WTC11 (cell line): Measurements from ENCODE around the gene ANTXR1. TPM values are rescaled to one million over a fixed set of nuclear protein-coding genes. Genes with fewer than 3 reads are reported as not detected.

Experiments used
- ATAC-seq: fragments of 200-7000 bp; cut with Tn5 transposase; 2 replicates; pipeline ENCODE4 v1.10.0; 2021; ENCODE audit warnings: mild to moderate bottlenecking, moderate library complexity
- CTCF ChIA-PET: fragments of 300-600 bp; sonication (Branson Sonifier 250); formaldehyde crosslinking; loops from one replicate; lab custom pipeline; 2021; ENCODE audit warnings: antibody characterized with exemption; lab: Charles Lee
- POLR2A ChIA-PET: fragments of 350-600 bp; sonication (Branson Sonifier 250); formaldehyde crosslinking; loops from one replicate; lab custom pipeline; 2021; ENCODE audit warnings: antibody characterized with exemption; lab: Charles Lee
- DNase-seq: peaks from one replicate; pipeline ENCODE4 v3.0.0; 2021; ENCODE audit warnings: low spot score
- H3K27ac Mint-ChIP-seq: 2 replicates; pipeline ENCODE4 v1.8.0; 2021; ENCODE audit warnings: mixed read lengths
- H3K27me3 Mint-ChIP-seq: 2 replicates; pipeline ENCODE4 v1.8.0; 2021; ENCODE audit warnings: low read depth, mild to moderate bottlenecking, moderate library complexity, mixed read lengths
- H3K36me3 Mint-ChIP-seq: 2 replicates; pipeline ENCODE4 v1.8.0; 2021; ENCODE audit warnings: mixed read lengths
- H3K4me1 Mint-ChIP-seq: 2 replicates; pipeline ENCODE4 v1.8.0; 2022; ENCODE audit warnings: mixed read lengths
- H3K4me3 Mint-ChIP-seq: 2 replicates; pipeline ENCODE4 v1.8.0; 2021; ENCODE audit warnings: mild to moderate bottlenecking, moderate library complexity, mixed read lengths
- H3K9me3 Mint-ChIP-seq: 2 replicates; pipeline ENCODE4 v1.8.0; 2021; ENCODE audit warnings: mixed read lengths
- ATF1 ChIP-seq: sonication (generic); formaldehyde crosslinking; IDR thresholded peaks from 2 replicates; pipeline ENCODE4 v1.8.1; 2023; ENCODE audit warnings: mild to moderate bottlenecking, moderate library complexity, missing genetic modification reagents
- CREM ChIP-seq: sonication (generic); formaldehyde crosslinking; IDR thresholded peaks from 2 replicates; pipeline ENCODE4 v1.8.1; 2022; ENCODE audit warnings: mild to moderate bottlenecking, missing genetic modification reagents, moderate library complexity
- EMX1 ChIP-seq: fragments of 250-450 bp; sonication (Bioruptor Pico); IDR thresholded peaks from 2 replicates; pipeline ENCODE4 v1.8.0; 2021; ENCODE audit warnings: mild to moderate bottlenecking
- ERG ChIP-seq: fragments of 250-450 bp; sonication (Bioruptor Pico); IDR thresholded peaks from 2 replicates; pipeline ENCODE4 v1.8.0; 2021; ENCODE audit warnings: mild to moderate bottlenecking
- GABPB1 ChIP-seq: sonication (generic); formaldehyde crosslinking; IDR thresholded peaks from 2 replicates; pipeline ENCODE4 v1.8.1; 2023; ENCODE audit warnings: mild to moderate bottlenecking, missing genetic modification reagents
- IRF2 ChIP-seq: sonication (generic); formaldehyde crosslinking; IDR thresholded peaks from 2 replicates; pipeline ENCODE4 v1.8.0; 2022; ENCODE audit warnings: low read depth, missing genetic modification reagents, borderline replicate concordance
- JUN ChIP-seq: sonication (generic); formaldehyde crosslinking; IDR thresholded peaks from 2 replicates; pipeline ENCODE4 v1.8.0; 2023; ENCODE audit warnings: mild to moderate bottlenecking, missing genetic modification reagents
- KAT7 ChIP-seq: sonication (generic); formaldehyde crosslinking; IDR thresholded peaks from 2 replicates; pipeline ENCODE4 v1.8.1; 2023; ENCODE audit warnings: missing genetic modification reagents, mild to moderate bottlenecking, borderline replicate concordance
- NFATC4 ChIP-seq: fragments of 250-450 bp; sonication (Bioruptor Pico); IDR thresholded peaks from 2 replicates; pipeline ENCODE4 v1.9.0; 2021; ENCODE audit warnings: mild to moderate bottlenecking
- NR1H2 ChIP-seq: sonication (generic); formaldehyde crosslinking; IDR thresholded peaks from 2 replicates; pipeline ENCODE4 v1.9.0; 2021; ENCODE audit warnings: mild to moderate bottlenecking, moderate library complexity, missing genetic modification reagents
- NR2C2 ChIP-seq: sonication (generic); formaldehyde crosslinking; IDR thresholded peaks from 2 replicates; pipeline ENCODE4 v1.8.0; 2022; ENCODE audit warnings: mild to moderate bottlenecking, missing genetic modification reagents
- PRRX2 ChIP-seq: fragments of 250-450 bp; sonication (Bioruptor Pico); IDR thresholded peaks from 2 replicates; pipeline ENCODE4 v1.8.0; 2021; ENCODE audit warnings: mild to moderate bottlenecking
- RELA ChIP-seq: sonication (generic); formaldehyde crosslinking; IDR thresholded peaks from 2 replicates; pipeline ENCODE4 v1.8.1; 2022; ENCODE audit warnings: missing genetic modification reagents, mild to moderate bottlenecking, borderline replicate concordance
- SMAD4 ChIP-seq: sonication (generic); formaldehyde crosslinking; IDR thresholded peaks from 2 replicates; pipeline ENCODE4 v1.8.0; 2022; ENCODE audit warnings: mild to moderate bottlenecking, missing genetic modification reagents
- SOX15 ChIP-seq: fragments of 250-450 bp; sonication (Bioruptor Pico); IDR thresholded peaks from 2 replicates; pipeline ENCODE4 v1.9.0; 2021; ENCODE audit warnings: mild to moderate bottlenecking
- TEAD1 ChIP-seq: sonication (generic); formaldehyde crosslinking; IDR thresholded peaks from 2 replicates; pipeline ENCODE4 v1.8.0; 2022; ENCODE audit warnings: mild to moderate bottlenecking, missing genetic modification reagents
- TEAD4 ChIP-seq: sonication (generic); formaldehyde crosslinking; IDR thresholded peaks from 2 replicates; pipeline ENCODE4 v1.8.0; 2022; ENCODE audit warnings: mild to moderate bottlenecking, missing genetic modification reagents
- ZNF138 ChIP-seq: sonication (generic); formaldehyde crosslinking; conservative IDR thresholded peaks from 2 replicates; pipeline ENCODE4 v1.8.1; 2022; ENCODE audit warnings: mild to moderate bottlenecking, moderate library complexity, missing genetic modification reagents
- ZNF263 ChIP-seq: sonication (generic); formaldehyde crosslinking; IDR thresholded peaks from 2 replicates; pipeline ENCODE4 v1.8.1; 2022; ENCODE audit warnings: low read depth, mild to moderate bottlenecking, moderate library complexity, missing genetic modification reagents
- ZNF396 ChIP-seq: fragments of 250-450 bp; sonication (Bioruptor Pico); IDR thresholded peaks from 2 replicates; pipeline ENCODE4 v1.8.0; 2021; ENCODE audit warnings: mild to moderate bottlenecking, moderate library complexity, borderline replicate concordance
- total RNA-seq: library from RNA; stranded (reverse); gene quantifications from 3 replicates; pipeline ENCODE4 v1.2.3, GENCODE V29; 2021
- TF ChIP-seq, protein P1 (sequence below): fragments of 250-450 bp; sonication (Bioruptor Pico); IDR thresholded peaks from 2 replicates; pipeline ENCODE4 v1.9.0; 2021; ENCODE audit warnings: mild to moderate bottlenecking, borderline replicate concordance
- TF ChIP-seq, protein P2 (sequence below): sonication (generic); formaldehyde crosslinking; IDR thresholded peaks from 2 replicates; pipeline ENCODE4 v1.8.1; 2023; ENCODE audit warnings: mild to moderate bottlenecking, missing genetic modification reagents
- TF ChIP-seq, protein P3 (sequence below): fragments of 250-450 bp; sonication (Bioruptor Pico); IDR thresholded peaks from 2 replicates; pipeline ENCODE4 v1.9.0; 2021; ENCODE audit warnings: mild to moderate bottlenecking
- TF ChIP-seq, protein P4 (sequence below): sonication (generic); formaldehyde crosslinking; IDR thresholded peaks from 2 replicates; pipeline ENCODE4 v1.8.1; 2023; ENCODE audit warnings: mild to moderate bottlenecking, missing genetic modification reagents
- TF ChIP-seq, protein P5 (sequence below): sonication (generic); formaldehyde crosslinking; IDR thresholded peaks from 2 replicates; pipeline ENCODE4 v1.8.1; 2023; ENCODE audit warnings: mild to moderate bottlenecking, moderate library complexity, missing genetic modification reagents

ANTXR1 gene
- total RNA-seq, 1 experiment from 2014 or later = 30.0 TPM

GRCh38 chr2:69123182-69123581 lies 110.2 kb downstream of the ANTXR1 start (continued):
- TF ChIP-seq PRRX2 = no peak
- TF ChIP-seq CREM = no peak
- no peak for TF ChIP-seq ZNF396 (CRISPR knock-in tag)

- Mint-ChIP-seq H3K27me3 (no peaks in the 10 kb centered on the region), H3K27ac (no peak overlapping the region), H3K4me1 (peaks cover 14% of the 10 kb centered on the region), H3K9me3 (no peaks in the 10 kb centered on the region), H3K4me3 (no peak overlapping the region), H3K36me3 (peaks cover 5% of the 10 kb centered on the region; the same call in 1 of the 2 replicates)
- TF ChIP-seq IRF2 = no peak
- no peak for TF ChIP-seq NR1H2 (CRISPR knock-in tag)
- no peak for TF ChIP-seq JUN
- no peak for TF ChIP-seq TEAD4 (CRISPR knock-in tag)
- TF ChIP-seq TEAD1 (CRISPR knock-in tag) = no peak
- TF ChIP-seq KAT7 (CRISPR knock-in tag) = no peak
- TF ChIP-seq ATF1 (CRISPR knock-in tag) = no peak
- TF ChIP-seq, protein P1, sequence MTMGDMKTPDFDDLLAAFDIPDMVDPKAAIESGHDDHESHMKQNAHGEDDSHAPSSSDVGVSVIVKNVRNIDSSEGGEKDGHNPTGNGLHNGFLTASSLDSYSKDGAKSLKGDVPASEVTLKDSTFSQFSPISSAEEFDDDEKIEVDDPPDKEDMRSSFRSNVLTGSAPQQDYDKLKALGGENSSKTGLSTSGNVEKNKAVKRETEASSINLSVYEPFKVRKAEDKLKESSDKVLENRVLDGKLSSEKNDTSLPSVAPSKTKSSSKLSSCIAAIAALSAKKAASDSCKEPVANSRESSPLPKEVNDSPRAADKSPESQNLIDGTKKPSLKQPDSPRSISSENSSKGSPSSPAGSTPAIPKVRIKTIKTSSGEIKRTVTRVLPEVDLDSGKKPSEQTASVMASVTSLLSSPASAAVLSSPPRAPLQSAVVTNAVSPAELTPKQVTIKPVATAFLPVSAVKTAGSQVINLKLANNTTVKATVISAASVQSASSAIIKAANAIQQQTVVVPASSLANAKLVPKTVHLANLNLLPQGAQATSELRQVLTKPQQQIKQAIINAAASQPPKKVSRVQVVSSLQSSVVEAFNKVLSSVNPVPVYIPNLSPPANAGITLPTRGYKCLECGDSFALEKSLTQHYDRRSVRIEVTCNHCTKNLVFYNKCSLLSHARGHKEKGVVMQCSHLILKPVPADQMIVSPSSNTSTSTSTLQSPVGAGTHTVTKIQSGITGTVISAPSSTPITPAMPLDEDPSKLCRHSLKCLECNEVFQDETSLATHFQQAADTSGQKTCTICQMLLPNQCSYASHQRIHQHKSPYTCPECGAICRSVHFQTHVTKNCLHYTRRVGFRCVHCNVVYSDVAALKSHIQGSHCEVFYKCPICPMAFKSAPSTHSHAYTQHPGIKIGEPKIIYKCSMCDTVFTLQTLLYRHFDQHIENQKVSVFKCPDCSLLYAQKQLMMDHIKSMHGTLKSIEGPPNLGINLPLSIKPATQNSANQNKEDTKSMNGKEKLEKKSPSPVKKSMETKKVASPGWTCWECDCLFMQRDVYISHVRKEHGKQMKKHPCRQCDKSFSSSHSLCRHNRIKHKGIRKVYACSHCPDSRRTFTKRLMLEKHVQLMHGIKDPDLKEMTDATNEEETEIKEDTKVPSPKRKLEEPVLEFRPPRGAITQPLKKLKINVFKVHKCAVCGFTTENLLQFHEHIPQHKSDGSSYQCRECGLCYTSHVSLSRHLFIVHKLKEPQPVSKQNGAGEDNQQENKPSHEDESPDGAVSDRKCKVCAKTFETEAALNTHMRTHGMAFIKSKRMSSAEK = no peak
- no peak for TF ChIP-seq SOX15 (CRISPR knock-in tag)
- no peak for TF ChIP-seq CREM
- TF ChIP-seq SMAD4 (CRISPR knock-in tag) = no peak
- no peak for TF ChIP-seq ZNF396 (CRISPR knock-in tag)
- TF ChIP-seq ZNF138 (CRISPR knock-in tag) = no peak
- TF ChIP-seq, protein P2, sequence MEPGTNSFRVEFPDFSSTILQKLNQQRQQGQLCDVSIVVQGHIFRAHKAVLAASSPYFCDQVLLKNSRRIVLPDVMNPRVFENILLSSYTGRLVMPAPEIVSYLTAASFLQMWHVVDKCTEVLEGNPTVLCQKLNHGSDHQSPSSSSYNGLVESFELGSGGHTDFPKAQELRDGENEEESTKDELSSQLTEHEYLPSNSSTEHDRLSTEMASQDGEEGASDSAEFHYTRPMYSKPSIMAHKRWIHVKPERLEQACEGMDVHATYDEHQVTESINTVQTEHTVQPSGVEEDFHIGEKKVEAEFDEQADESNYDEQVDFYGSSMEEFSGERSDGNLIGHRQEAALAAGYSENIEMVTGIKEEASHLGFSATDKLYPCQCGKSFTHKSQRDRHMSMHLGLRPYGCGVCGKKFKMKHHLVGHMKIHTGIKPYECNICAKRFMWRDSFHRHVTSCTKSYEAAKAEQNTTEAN (CRISPR knock-in tag) = no peak
- TF ChIP-seq NFATC4 = no peak
- no peak for TF ChIP-seq RELA (CRISPR knock-in tag)
- POLR2A ChIA-PET = no interaction called here
- no peak for DNase-seq
- CTCF ChIA-PET = no interaction called here
- ATAC-seq = no peak
These were observed 111.4 kb downstream of the ANTXR1 start for GRCh38 chr2:69124343-69124742.

- peaks cover 5% of the 10 kb centered on the region; the same call in 1 of the 2 replicates for H3K36me3 Mint-ChIP-seq
- ChIA-PET CTCF (no interaction called here), POLR2A (no interaction called here)
- no peak overlapping the region for H3K4me3 Mint-ChIP-seq
- no peaks in the 10 kb centered on the region for H3K27me3 Mint-ChIP-seq
- ATAC-seq (no peak), DNase-seq (no peak)
- H3K9me3 Mint-ChIP-seq = no peaks in the 10 kb centered on the region
- peaks cover 6% of the 10 kb centered on the region for H3K4me1 Mint-ChIP-seq
- H3K27ac Mint-ChIP-seq = no peak overlapping the region
- TF ChIP-seq GABPB1 (CRISPR knock-in tag) (no peak), EMX1 (CRISPR knock-in tag) (no peak), NR2C2 (CRISPR knock-in tag) (no peak), ZNF263 (CRISPR knock-in tag) (no peak), ERG (no peak)
- TF ChIP-seq, protein P3, sequence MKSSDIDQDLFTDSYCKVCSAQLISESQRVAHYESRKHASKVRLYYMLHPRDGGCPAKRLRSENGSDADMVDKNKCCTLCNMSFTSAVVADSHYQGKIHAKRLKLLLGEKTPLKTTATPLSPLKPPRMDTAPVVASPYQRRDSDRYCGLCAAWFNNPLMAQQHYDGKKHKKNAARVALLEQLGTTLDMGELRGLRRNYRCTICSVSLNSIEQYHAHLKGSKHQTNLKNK (CRISPR knock-in tag) = no peak
- TF ChIP-seq, protein P4, sequence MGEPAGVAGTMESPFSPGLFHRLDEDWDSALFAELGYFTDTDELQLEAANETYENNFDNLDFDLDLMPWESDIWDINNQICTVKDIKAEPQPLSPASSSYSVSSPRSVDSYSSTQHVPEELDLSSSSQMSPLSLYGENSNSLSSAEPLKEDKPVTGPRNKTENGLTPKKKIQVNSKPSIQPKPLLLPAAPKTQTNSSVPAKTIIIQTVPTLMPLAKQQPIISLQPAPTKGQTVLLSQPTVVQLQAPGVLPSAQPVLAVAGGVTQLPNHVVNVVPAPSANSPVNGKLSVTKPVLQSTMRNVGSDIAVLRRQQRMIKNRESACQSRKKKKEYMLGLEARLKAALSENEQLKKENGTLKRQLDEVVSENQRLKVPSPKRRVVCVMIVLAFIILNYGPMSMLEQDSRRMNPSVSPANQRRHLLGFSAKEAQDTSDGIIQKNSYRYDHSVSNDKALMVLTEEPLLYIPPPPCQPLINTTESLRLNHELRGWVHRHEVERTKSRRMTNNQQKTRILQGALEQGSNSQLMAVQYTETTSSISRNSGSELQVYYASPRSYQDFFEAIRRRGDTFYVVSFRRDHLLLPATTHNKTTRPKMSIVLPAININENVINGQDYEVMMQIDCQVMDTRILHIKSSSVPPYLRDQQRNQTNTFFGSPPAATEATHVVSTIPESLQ (CRISPR knock-in tag) = no peak
- TF ChIP-seq, protein P5, sequence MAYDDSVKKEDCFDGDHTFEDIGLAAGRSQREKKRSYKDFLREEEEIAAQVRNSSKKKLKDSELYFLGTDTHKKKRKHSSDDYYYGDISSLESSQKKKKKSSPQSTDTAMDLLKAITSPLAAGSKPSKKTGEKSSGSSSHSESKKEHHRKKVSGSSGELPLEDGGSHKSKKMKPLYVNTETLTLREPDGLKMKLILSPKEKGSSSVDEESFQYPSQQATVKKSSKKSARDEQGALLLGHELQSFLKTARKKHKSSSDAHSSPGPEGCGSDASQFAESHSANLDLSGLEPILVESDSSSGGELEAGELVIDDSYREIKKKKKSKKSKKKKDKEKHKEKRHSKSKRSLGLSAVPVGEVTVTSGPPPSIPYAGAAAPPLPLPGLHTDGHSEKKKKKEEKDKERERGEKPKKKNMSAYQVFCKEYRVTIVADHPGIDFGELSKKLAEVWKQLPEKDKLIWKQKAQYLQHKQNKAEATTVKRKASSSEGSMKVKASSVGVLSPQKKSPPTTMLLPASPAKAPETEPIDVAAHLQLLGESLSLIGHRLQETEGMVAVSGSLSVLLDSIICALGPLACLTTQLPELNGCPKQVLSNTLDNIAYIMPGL (CRISPR knock-in tag) = no peak
- TF ChIP-seq, protein P2 (CRISPR knock-in tag) = no peak
These were observed 112.8 kb downstream of the ANTXR1 start for GRCh38 chr2:69125816-69126215.
